ENCODE measurements around the gene S1PR3.

GRCh38 chr9:88959727-88960469, 31.4 kb upstream of the S1PR3 start:
- no peak for TF ChIP-seq CTCF (IDR thresholded peaks at IDR 0.05; ENCODE audit: low read length)
- no peak for TF ChIP-seq EZH2 (optimal IDR thresholded peaks at IDR 0.05; ENCODE audit: low read depth, low read length)
